HG03108 (cell line): Measurements from ENCODE around the gene S100A3.
A peak's percentile ranks its signal among the peaks of the same experiment; 100 is the strongest.
"Not testable (repeated sequence)": the region's sequence is repeated elsewhere in the genome, so short reads cannot be mapped to it uniquely, and the experiment has no call there.

ENCODE experiments used
- ATAC-seq: cut with Tn5 transposase; IDR thresholded peaks from one replicate; pipeline ENCODE4 v1.9.1; 2021; ENCODE audit warnings: moderate library complexity; ENCODE audit not compliant: unreplicated experiment

The S100A3 gene

GRCh38 chr1:153548722-153549688 lies at the start of gene S100A3:
S100A3 (minus strand) TSS chr1:153549258; CDS start chr1:153548485, 773 bp downstream.
- ATAC-seq = no peak

GRCh38 chr1:153598309-153599172 lies 49.5 kb upstream of the S100A3 start:
- peak; percentile 98 for ATAC-seq

GRCh38 chr1:153597206-153597605 lies 48.1 kb upstream of the S100A3 start:
- no peak for ATAC-seq

GRCh38 chr1:153592748-153593147 lies 43.7 kb upstream of the S100A3 start:
- no peak for ATAC-seq

- ATAC-seq = no peak
These were observed 39.4 kb upstream of the S100A3 start for GRCh38 chr1:153588482-153588881.

- not testable (repeated sequence) for ATAC-seq
These were observed 39.0 kb upstream of the S100A3 start for GRCh38 chr1:153588033-153588432.

- no peak for ATAC-seq
These were observed 38.3 kb upstream of the S100A3 start for GRCh38 chr1:153587314-153587713.

- ATAC-seq = no peak
These were observed 37.3 kb upstream of the S100A3 start for GRCh38 chr1:153586347-153586746.

- ATAC-seq = no peak
These were observed 35.9 kb upstream of the S100A3 start for GRCh38 chr1:153585006-153585405.

GRCh38 chr1:153583976-153584375 lies 34.9 kb upstream of the S100A3 start:
- ATAC-seq = no peak

- not testable (repeated sequence) for ATAC-seq
These were observed 34.5 kb upstream of the S100A3 start for GRCh38 chr1:153583514-153583913.

GRCh38 chr1:153582836-153583235 lies 33.8 kb upstream of the S100A3 start:
- not testable (repeated sequence) for ATAC-seq

GRCh38 chr1:153578936-153579335 lies 29.9 kb upstream of the S100A3 start:
- ATAC-seq = no peak

- ATAC-seq = no peak
These were observed 29.4 kb upstream of the S100A3 start for GRCh38 chr1:153578490-153578889.

- ATAC-seq = no peak
These were observed 28.6 kb upstream of the S100A3 start for GRCh38 chr1:153577624-153578051.

- no peak for ATAC-seq
These were observed 28.1 kb upstream of the S100A3 start for GRCh38 chr1:153577138-153577537.

GRCh38 chr1:153575497-153575896 lies 26.4 kb upstream of the S100A3 start:
- not testable (repeated sequence) for ATAC-seq

- not testable (repeated sequence) for ATAC-seq
These were observed 26.0 kb upstream of the S100A3 start for GRCh38 chr1:153575081-153575491.

GRCh38 chr1:153573351-153573750 lies 24.3 kb upstream of the S100A3 start:
- no peak for ATAC-seq

- peak; percentile 60 for ATAC-seq
These were observed 23.5 kb upstream of the S100A3 start for GRCh38 chr1:153572569-153573015.

- ATAC-seq = no peak
These were observed 22.6 kb upstream of the S100A3 start for GRCh38 chr1:153571706-153572105.
